Ovary (tissue), 9 donors: ENCODE results near the gene PPP1R15B. TPM values are rescaled to one million over a fixed set of nuclear protein-coding genes. Genes with fewer than 3 reads are reported as not detected.
A peak's percentile ranks its signal among the peaks of the same experiment; 100 is the strongest.

Source experiments
- DNase-seq, 5 donors: peaks; one replicate each; pipeline ENCODE4 v3.0.0-alpha.2; 2019 to 2020
- H3K27ac ChIP-seq, 2 donors: fragments of 200-600 bp; one replicate each; pipeline versions ENCODE4 v1.5.1 to v1.8.0; 2019 to 2022
- H3K27me3 ChIP-seq: fragments of 200-600 bp; one replicate; pipeline ENCODE4 v1.8.0; 2022
- H3K36me3 ChIP-seq: fragments of 200-600 bp; sonication (generic); one replicate; pipeline ENCODE4 v1.5.1; 2019
- H3K4me1 ChIP-seq: one replicate; pipeline ENCODE4 v1.8.1; 2013; ENCODE audit warnings: mild to moderate bottlenecking, moderate library complexity; ENCODE audit not compliant: insufficient read depth
- H3K4me3 ChIP-seq: fragments of 200-600 bp; sonication (generic); one replicate; pipeline ENCODE4 v1.5.1; 2017
- H3K9me3 ChIP-seq, 2 donors: fragments of 200-600 bp in 1 of 2; sonication (generic) in 1 of 2; one replicate each; pipeline versions ENCODE4 v1.5.1 to v1.8.1; 2013 to 2019; ENCODE audit warnings: mild to moderate bottlenecking in 1 of 2, moderate library complexity in 1 of 2
- CTCF ChIP-seq, 3 donors: fragments of 450-650 bp in 2 of 3; fragments of 200-600 bp in 1 of 3; IDR thresholded peaks; one replicate each; pipeline versions ENCODE4 v1.5.1 to v1.8.0; 2016 to 2022; ENCODE audit warnings: antibody characterized with exemption in 3 of 3, mild to moderate bottlenecking in 1 of 3
- EP300 ChIP-seq: sonication (generic); formaldehyde crosslinking; IDR thresholded peaks from one replicate; pipeline ENCODE4 v1.6.1; 2017; ENCODE audit warnings: antibody characterized with exemption
- POLR2A ChIP-seq: fragments of 450-650 bp; IDR thresholded peaks from one replicate; pipeline ENCODE4 v1.6.1; 2017; ENCODE audit warnings: antibody characterized with exemption, mild to moderate bottlenecking, moderate library complexity
- WGBS, 3 donors: extraction: QIAGEN DNeasy Blood & Tissue Kit in 1 of 3; methylation state at CpG; one replicate each; pipeline versions ENCODE4 v1.1.5 to v1.1.7; 2013 to 2017; 5-methylcytosine and 5-hydroxymethylcytosine counted together
- intact Hi-C, 4 donors: fragments of 100-400 bp; cut with DNase I; formaldehyde crosslinking; loops; one replicate each; pipeline versions ENCODE4 v1.11.0 to v1.15.1; 2022 to 2023
- polyA plus RNA-seq, 2 donors: library from polyadenylated mRNA; stranded (reverse); fragments of 200-250 nt in 1 of 2; fragments of 350-450 nt in 1 of 2; fragmentation: Illumina TruSeq in 1 of 2; extraction: RNeasy Lipid Tissue Mini Kit (QIAGEN cat#74804) in 1 of 2; gene quantifications; one replicate each; pipeline ENCODE4 v1.2.3, GENCODE V29; 2013 to 2014
- total RNA-seq, 7 donors: library from RNA; depleted of rRNA in 2 of 7; stranded (reverse); fragments of >200 nt in 2 of 7; fragmentation: NEBNext Ultra II Directional in 3 of 7; extraction: Animal tissue kit (Norgen Biotek cat#: 25700) in 3 of 7; gene quantifications; one replicate each; pipeline versions ENCODE4 v1.1.0 to v1.2.4, GENCODE V29; 2016 to 2023
- donor health status: DM: no; HTN: no; CAD: no; lungs with moderate emphysema.
- donor health status: DM: no; HTN: no; CAD: no.
- donor health status: Bipolar disorder and iron deficiency.
- donor health status: DM: yes; HTN: yes; CAD: no.
- donor health status: DM: no; HTN: no; CAD: no.
- donor health status: DM: yes; HTN: yes; CAD: no.

PPP1R15B gene
- total and polyA plus RNA-seq, 9 donors: 16.5 to 69.5 (median 35.4) TPM

GRCh38 chr1:204416589-204417073 lies 5.0 kb upstream of the PPP1R15B start:
- no peaks in the 10 kb centered on the region for H3K36me3 ChIP-seq
- H3K27ac ChIP-seq: no peak overlapping the region
- H3K9me3 ChIP-seq: no peaks in the 10 kb centered on the region
- intact Hi-C loops: no loop called here
- H3K27me3 ChIP-seq: no peaks in the 10 kb centered on the region
- TF ChIP-seq CTCF (IDR thresholded peaks at IDR 0.05) (no peak), POLR2A (no peak), EP300 (no peak)
- no peak for DNase-seq
- peaks cover 4% of the 10 kb centered on the region for H3K4me1 ChIP-seq
- H3K4me3 ChIP-seq: no peak overlapping the region

GRCh38 chr1:204415351-204415750 lies 3.7 kb upstream of the PPP1R15B start:
- TF ChIP-seq POLR2A: no peak
- DNase-seq: no peak
- no peak overlapping the region for H3K4me3 ChIP-seq
- H3K9me3 ChIP-seq: no peaks in the 10 kb centered on the region
- no peak overlapping the region for H3K27ac ChIP-seq
- WGBS, 3 donors: 91 to 92% (median 91%) methylated on average over 3 of the region's 3 CpGs
- H3K4me1 ChIP-seq: peaks cover 4% of the 10 kb centered on the region
- intact Hi-C loops: no loop called here
- no peaks in the 10 kb centered on the region for H3K36me3 ChIP-seq
- no peaks in the 10 kb centered on the region for H3K27me3 ChIP-seq

GRCh38 chr1:204414016-204414415 lies 2.4 kb upstream of the PPP1R15B start:
- TF ChIP-seq EP300 (no peak), CTCF (IDR thresholded peaks at IDR 0.05) (no peak), POLR2A (no peak)
- H3K9me3 ChIP-seq: no peaks in the 10 kb centered on the region
- intact Hi-C loops: no loop called here
- no peak for DNase-seq
- H3K36me3 ChIP-seq: no peaks in the 10 kb centered on the region
- H3K4me1 ChIP-seq: peaks cover 4% of the 10 kb centered on the region
- H3K4me3 ChIP-seq: no peak overlapping the region
- no peaks in the 10 kb centered on the region for H3K27me3 ChIP-seq
- H3K27ac ChIP-seq: no peak overlapping the region

GRCh38 chr1:204413170-204413535 lies 1.5 kb upstream of the PPP1R15B start:
- WGBS, 3 donors: 90 to 100% (median 98%) methylated on average over 1 of the region's 1 CpG
- no peaks in the 10 kb centered on the region for H3K27me3 ChIP-seq
- H3K9me3 ChIP-seq: no peaks in the 10 kb centered on the region
- TF ChIP-seq EP300: no peak
- TF ChIP-seq CTCF (IDR thresholded peaks at IDR 0.05): no peak
- TF ChIP-seq POLR2A: no peak
- intact Hi-C loops: no loop called here
- peaks cover 4% of the 10 kb centered on the region for H3K4me1 ChIP-seq
- H3K36me3 ChIP-seq: no peaks in the 10 kb centered on the region
- no peak overlapping the region for H3K4me3 ChIP-seq
- no peak overlapping the region for H3K27ac ChIP-seq
- no peak for DNase-seq

- H3K36me3 ChIP-seq: no peaks in the 10 kb centered on the region
- WGBS, 3 donors: 0% methylated on average over 37 to 38 of the region's 38 CpGs
- H3K4me1 ChIP-seq: peaks cover 3% of the 10 kb centered on the region
- DNase-seq: peak in 3 of 5 donors; percentile 34 to 63 (median 41)
- no peaks in the 10 kb centered on the region for H3K9me3 ChIP-seq
- TF ChIP-seq POLR2A (no peak), EP300 (no peak), CTCF (IDR thresholded peaks at IDR 0.05) (no peak)
- peak overlapping the region; percentile 86 for H3K4me3 ChIP-seq
- H3K27ac ChIP-seq: peak overlapping the region; percentile 82 to 98
- H3K27me3 ChIP-seq: no peaks in the 10 kb centered on the region
- intact Hi-C loops: no loop called here
Measured at GRCh38 chr1:204410688-204411450, 748 bp downstream of the PPP1R15B start.
